ENCODE results near the gene AP3B2.

Gene AP3B2

GRCh38 chr15:82689147-82689546 is 20.5 kb downstream of the AP3B2 start:
- DNase-seq, result no peak

GRCh38 chr15:82688691-82689090 is 21.0 kb downstream of the AP3B2 start:
- DNase-seq, result no peak

- DNase-seq, result no peak
Observed at GRCh38 chr15:82681371-82681770, 28.3 kb downstream of the AP3B2 start.

GRCh38 chr15:82680200-82681102 is 29.2 kb downstream of the AP3B2 start:
- peak; percentile 76 for DNase-seq

GRCh38 chr15:82679626-82680199 is 30.0 kb downstream of the AP3B2 start:
- no peak for DNase-seq

- no peak for DNase-seq
Observed at GRCh38 chr15:82677720-82678323, 31.9 kb downstream of the AP3B2 start.

- DNase-seq, result no peak
Observed at GRCh38 chr15:82674873-82675272, 34.8 kb downstream of the AP3B2 start.

- DNase-seq, result no peak
Observed at GRCh38 chr15:82670699-82671098, 39.0 kb downstream of the AP3B2 start.

- no peak for DNase-seq
Observed at GRCh38 chr15:82666606-82667005, 43.1 kb downstream of the AP3B2 start.

GRCh38 chr15:82664021-82664420 is 45.7 kb downstream of the AP3B2 start:
- no peak for DNase-seq

- DNase-seq, result peak; percentile 17
Observed at GRCh38 chr15:82663186-82663600, 46.5 kb downstream of the AP3B2 start.

GRCh38 chr15:82662641-82663040 is 47.0 kb downstream of the AP3B2 start:
- no peak for DNase-seq

GRCh38 chr15:82660378-82660777 is 49.3 kb downstream of the AP3B2 start:
- no peak for DNase-seq

- DNase-seq, result no peak
Observed at GRCh38 chr15:82656641-82657266, 52.9 kb downstream of the AP3B2 start.

GRCh38 chr15:82655606-82656005 is 54.1 kb downstream of the AP3B2 start:
- DNase-seq, result no peak

GRCh38 chr15:82653483-82654168 is 56.0 kb downstream of the AP3B2 start:
- no peak for DNase-seq

- DNase-seq, result no peak
Observed at GRCh38 chr15:82651708-82652107, 58.0 kb downstream of the AP3B2 start.

GRCh38 chr15:82650046-82650670 is 59.5 kb downstream of the AP3B2 start:
- no peak for DNase-seq

- no peak for DNase-seq
Observed at GRCh38 chr15:82649226-82649999, 60.3 kb downstream of the AP3B2 start.

GRCh38 chr15:82648257-82649103 is 61.2 kb downstream of the AP3B2 start:
- no peak for DNase-seq

- peak; percentile 18 for DNase-seq
Observed at GRCh38 chr15:82647835-82648256, 61.8 kb downstream of the AP3B2 start.
